Activated CD4-positive, alpha-beta T cell treated with anti-CD3 and anti-CD28 coated beads, Interleukin-2, amount 50 U/mL, for 48 hours (primary cell): ENCODE data around the gene HNMT.
"Not testable (repeated sequence)": the region's sequence is repeated elsewhere in the genome, so short reads cannot be mapped to it uniquely, and the experiment has no call there.

Experiments
- DNase-seq, 2 experiments: peaks; one replicate each; pipeline ENCODE4 v3.0.0-alpha.2; 2020

Gene HNMT

DNA sequence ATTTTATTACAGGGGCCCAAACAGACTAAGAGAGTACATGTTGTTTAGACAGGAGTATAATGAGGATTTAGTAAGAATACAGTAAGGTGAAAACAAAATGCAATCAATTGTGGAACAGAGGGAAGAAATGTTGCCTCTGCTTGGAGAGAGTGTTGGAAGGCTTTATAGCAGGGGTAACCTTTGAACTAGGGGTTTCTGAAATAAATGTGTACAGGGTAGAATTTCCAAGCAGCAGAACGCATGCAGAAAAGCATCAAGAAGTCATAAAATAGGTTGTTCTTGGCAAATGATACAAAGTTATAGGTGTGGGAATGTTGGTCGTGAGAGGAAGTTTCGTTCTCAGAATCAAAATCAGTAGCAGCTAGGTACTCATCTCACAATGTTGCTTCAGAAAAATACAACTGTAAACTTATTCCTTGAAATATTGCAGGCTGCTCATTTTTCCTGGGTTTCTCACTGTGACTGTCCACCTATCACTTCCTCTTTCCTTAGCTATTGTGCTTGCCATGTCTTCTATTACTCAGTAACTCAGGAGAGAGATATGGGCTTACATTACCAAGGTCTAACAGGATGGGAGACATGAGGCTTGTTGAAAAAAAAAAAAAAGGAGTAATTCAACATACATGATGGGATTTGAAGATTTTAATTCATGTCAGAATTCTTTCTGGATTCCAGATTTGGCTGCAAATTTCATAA, 17.1 kb upstream of the HNMT start:
- DNase-seq = no peak

DNA sequence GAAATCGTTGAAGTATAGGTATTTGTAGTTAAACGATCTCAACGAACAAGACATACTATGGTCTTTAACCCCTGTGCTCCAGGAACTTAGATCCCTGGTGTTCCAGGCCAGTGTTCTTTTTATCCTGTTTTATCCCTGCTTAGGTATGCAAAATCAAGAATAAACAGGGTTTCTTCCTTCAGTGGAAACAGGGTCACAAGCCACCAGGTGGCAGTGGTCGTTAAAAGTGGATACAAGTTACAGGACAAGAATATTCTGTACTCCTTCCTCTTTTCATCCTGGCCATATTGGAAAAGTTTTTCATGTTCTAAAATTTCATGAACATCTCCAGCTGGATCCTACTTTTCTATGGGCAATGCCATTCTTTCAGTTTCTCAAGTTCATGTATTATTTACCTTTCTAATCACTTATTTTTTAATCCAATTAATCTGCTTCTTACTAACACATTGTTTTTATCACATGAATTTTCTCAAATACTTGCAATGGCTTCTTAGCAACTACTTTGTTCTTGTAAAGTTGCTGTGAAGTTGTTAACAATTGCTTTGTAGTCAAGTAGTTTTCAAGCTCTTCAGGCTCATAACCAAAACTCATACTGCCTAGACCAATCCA, 16.4 kb upstream of the HNMT start:
- peak; percentile 31 to 48 for DNase-seq

DNA sequence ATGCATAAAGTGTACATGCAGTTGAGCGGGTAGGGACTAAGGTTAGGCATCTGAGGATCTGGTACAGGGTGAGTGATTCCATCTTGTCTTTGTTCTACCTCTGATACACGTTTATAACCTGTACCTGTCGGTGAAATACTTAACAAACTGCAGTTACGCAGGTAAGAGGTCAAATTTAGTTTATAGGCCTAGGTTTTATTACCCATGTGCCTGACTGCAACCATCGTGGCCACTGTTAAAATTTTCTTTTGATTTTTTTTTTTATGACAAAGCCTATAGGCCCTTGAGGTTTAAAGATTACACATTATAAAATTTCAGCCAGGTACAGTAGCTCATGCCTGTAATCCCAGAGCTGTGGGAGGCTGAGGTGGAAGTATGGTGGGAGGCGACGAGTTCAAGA, 15.4 kb upstream of the HNMT start:
- DNase-seq = no peak

DNA sequence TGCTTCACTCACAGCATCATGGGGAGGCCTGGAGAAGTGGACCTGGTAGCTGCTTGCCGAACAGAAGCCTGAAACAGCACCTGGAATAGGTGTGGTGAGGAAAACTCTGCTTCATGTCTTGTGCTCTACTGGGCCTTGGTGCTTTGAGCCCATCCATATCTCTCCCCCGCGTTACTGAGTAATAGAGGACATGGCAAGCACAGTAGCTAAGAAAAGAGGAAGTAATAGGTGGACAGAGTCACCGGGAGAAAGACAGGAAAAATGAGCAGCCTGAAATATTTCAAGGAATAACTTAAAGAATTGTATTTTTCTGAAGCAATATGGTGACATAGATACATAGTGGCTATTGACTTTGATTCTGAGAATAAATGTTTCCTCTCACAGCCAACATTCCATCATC, 14.0 kb upstream of the HNMT start:
- DNase-seq = no peak

DNA sequence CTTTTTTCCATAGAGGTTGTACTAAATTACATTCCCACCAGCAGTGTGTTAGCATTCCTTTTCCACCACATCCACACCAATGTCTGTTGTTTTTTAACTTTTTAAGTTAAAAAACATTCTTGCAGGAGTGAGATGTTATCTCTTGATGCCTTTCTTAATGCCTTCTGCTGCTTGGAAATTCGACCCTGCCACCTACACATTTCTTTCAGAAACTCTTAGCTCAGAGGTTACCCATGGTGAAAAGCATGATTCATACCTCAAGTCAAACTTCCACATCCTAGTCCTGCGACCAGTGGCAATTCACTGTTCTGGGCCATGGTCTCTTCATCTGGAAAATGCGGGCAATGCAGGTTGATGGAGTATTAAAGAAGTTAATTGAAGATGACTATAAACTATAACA, 12.7 kb upstream of the HNMT start:
- no peak for DNase-seq

DNA sequence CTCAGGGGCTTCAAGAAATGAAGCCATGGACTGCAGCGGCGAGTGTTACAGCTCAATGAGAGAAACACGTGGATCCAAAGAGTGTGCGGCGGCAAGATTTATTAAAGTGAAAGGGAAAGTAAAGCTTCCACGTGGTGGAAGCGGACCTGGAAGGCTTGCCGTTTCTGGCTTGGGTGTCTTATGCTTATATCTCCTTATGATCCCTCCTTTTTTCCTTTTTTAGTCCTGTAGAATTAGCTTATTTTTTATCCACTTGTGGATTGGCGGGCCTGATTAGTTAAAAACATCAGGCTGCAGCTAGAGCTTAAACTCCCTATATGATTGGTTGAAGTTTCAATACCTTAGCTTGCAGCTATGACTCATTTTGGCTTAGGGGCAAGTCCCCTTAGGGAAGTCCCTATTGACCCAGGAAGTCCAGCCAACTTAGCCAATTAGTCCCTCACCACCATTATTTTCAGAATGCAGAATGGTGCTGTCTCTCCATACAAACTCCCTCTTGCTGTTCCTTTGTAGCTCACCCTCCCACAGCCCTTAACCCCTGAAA, 11.6 kb upstream of the HNMT start:
- no peak for DNase-seq

DNA sequence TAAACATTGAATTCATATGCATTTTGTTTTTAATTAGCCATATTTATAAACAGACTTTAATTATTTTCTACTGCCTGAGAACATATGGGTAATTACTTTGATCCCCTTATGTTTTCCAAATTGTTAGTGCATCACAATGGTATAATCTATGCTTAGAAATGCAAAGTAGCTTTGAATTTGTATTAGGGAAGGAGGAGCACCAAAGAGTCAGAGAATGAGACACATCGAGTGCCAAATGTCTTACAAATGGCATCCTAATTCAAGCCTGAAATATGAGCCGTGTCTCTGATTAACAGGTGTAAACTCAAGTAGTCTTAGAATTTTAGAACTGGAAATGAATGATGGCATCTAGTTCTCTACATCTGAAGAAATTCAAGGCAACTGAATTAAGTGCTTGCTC, 8.7 kb upstream of the HNMT start:
- DNase-seq = no peak

DNA sequence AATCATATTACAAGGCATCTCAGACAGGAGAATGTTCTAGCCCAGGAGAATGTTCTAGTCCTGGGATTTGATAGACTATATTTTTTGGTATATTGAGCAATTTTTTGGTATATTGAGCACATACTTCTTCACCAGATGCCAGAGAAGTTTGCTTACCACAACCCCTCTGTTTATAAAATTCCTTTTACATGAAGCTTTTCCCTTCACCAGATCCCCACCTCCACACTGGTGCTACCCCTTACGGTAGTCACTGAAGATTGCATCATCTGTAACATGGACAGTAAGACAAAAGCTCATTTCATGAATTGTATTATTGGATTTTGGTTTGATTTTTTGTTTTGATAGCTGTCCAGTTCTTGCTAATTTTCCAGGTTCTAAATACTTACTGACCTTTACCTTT, 7.2 kb upstream of the HNMT start:
- DNase-seq = no peak

DNA sequence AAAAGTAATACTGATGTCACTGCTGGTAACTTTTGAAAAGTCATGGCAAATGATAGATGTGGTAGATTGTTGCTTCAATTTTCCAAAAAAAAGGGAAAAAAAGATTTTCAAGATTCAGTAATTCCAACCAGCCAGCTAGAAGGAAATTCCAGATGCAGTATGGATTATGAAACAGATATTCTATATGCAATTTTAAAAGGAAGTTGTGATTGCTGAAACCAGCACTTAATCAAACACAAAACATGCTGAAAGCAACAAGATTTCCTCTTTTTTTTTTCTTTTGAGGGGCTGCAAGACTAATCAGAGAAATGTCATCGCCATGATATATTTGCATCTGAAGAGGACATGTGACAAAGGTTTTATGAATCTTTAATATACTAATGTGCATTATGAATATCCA, 5.1 kb upstream of the HNMT start:
- no peak for DNase-seq

DNA sequence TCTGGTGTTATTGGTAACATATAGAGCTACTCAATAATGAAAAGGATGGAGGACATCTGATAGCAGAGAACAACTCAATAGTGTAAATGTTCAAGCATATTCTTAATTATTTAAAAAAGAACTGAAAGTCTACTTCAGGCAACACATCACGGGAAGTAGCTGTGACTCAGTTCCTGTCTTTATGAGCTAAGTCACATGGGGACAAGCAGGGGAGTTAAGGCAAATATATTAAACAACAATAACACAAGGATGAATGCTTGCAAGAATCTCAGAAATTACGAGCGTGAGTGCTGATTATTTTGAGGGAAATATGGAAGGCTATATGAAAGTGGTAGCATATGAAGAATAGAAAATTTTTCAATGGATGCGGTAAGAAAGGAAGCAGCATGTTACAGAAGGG, 4.0 kb upstream of the HNMT start:
- DNase-seq = no peak

DNA sequence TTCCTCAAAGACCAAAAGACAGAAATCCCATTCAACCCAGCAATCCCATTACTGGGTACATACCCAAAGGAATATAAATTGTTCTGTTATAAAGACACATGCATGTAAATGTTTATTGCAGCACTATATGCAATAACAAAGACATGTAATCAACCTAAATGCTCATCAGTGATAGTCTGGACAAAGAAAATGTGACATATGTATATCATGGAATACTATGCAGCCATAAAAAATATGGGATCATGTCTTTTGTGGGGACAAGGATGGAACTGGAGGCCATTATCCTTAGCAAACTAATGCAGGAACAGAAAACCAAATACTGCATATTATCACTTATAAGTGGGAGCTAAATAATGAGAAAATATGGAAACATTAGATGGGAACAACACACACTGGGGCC, 2.7 kb upstream of the HNMT start:
- DNase-seq = no peak

DNA sequence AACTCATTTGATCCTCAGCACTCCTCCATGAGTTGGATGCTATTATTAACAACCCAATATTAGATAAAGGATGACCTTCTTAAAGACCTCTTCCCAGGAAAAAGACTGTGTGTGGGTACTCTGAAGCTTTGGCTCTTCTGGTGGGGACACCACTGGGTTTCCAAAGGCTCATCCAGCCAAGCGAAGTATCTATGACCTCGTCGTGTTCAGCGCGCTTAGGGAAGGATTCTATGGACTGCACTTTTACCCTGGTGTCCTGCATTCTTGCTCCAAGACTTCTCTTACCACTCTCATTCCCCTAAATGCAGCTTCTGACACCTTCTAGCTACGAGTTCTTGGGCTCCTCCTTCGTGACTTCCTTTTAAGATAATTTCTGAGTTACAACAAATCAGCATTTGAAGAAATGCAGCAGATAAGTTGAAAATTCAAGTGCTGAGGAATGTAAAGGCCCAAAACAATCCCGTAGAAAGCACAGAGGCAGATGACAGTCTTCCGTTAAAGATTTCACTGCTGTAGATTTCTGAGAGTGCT, 673 bp upstream of the HNMT start:
- DNase-seq = no peak

DNA sequence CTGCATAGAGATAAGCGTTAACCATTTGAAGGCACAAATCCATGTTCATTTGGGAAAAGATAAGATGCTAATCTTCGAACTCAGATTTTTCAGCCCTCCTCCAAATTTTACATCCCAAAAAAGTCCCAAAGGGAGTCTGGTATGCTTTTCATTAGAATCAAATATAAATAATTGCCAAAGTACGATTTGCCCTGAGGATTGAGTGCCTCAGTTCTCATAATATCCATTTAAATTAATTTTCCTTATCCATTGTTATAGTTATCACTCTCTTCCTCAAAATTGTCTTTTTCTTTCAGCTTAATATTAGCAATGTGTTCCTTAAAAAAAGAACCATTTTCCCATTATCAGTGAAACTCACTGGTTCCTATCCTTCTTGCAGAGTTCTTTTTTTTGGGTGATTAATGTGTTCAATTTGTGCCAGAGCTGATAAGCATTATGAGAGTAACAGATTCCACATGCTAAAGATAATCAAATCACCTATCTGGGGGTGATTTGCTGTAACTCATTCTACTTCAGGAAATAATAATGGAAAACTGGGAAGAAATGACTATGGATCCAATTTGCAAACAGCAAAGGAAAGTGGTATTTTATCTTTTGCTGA, 686 bp downstream of the HNMT start:
- DNase-seq = no peak

DNA sequence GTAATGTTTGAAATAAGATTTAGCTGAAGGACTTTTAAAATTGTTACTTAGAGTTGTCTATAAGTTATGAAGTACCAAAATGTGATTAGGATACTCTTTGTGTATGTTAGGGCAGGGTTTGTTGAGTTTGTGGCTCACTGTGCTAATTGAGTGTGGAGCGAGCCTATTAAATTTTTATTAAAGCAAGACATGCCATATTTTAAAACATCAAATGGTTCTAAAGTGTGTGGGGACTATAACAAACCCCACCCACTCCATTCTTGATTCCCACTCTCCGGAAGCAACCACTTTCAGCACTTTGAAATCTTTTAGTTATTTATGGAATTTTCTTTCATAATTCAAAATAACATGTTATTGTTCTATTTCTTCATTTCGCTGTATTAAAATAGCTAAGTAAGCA, 1.8 kb downstream of the HNMT start:
- no peak for DNase-seq

DNA sequence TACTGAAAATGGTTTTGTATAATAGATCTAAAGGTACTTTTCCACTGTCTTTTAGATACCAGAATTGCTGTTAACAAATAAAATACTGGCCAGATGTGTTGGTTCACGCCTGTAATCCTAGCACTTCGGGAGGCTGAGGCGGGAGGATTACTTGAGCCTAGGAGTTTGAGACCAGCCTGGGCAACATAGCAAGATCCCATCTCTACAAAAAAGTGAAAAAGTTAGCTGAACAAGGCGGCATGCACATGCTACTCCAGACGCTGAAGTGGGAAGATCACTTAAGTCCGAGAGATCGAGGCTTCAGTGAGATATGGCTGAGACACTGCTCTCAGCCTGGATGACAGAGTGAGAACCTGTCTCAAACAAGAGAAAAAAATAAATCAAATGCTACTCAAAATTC, 2.8 kb downstream of the HNMT start:
- no peak for DNase-seq

DNA sequence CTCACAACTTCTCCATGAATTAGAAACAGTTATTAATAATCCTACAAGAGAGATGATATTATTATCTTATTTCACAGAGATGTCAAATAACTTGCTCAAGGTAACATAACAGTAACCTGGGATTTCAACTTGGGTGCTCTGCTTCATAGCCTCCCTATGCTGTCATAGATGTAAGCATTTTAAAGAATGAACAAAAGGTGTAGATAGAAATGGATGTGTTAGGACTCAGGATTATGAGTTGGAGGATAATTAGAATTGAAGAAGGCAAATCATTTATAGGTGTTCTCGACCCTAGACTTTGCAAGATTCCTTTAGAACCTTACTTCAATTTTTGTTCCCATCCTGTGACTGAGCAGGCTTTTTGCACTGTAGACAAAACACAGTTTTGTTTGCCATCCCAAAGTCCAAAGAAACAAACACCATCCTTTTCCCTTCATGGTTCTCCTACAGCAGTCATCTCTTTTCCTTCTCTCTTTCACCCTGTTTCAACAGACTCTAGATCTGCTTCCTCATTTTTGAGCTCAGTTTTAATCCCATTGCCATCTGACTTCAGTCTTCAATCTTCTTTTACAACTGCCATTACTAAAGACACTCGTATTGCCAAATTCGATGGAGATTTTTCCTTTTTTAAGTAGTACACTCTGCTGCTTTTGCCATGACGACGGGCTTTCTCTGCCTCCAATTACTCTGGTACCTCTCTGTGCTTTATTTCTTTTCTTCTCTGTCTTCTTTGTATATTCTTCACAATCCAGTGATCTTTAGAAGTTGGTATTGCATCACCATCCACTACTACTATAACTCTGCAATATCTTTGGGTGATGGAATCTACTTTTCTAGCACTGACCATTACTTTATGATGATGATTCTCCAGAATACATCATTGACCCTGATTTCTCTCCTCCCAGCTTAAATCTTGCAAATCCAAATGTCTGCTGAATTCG, 4.5 kb downstream of the HNMT start:
- DNase-seq = no peak

DNA sequence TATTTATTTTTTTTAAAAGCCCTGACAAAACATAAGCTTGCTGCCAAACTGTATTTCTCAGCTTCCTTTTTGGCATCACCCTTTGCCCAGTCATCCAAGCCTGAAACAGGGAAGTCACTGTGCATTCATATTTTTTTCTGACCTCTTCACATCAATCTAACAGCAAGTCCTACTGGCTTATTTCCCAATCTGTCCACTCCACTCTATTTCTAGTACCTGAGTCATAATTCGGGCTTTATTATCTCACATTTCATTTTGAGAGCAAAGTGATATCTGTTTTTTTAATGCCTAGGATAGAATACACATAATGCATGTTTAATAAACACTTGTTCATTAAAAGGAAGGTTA, 5.1 kb downstream of the HNMT start:
- DNase-seq = no peak

DNA sequence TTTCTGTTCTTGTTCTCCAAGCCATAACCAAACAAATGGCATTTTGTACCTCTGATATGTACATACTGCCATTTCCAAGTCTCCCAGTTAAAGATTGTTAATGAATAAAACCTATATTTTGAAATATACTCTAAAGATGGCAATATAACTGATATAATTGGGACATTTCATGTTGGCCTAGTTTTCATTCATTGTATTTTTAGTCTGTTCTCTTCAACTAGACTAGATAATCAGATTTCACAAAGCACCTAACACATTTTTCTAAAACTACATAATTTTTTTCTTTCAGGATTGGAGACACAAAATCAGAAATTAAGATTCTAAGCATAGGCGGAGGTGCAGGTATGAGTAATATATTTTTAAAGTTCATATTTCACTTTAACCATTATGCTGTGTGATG, 5.6 kb downstream of the HNMT start:
- no peak for DNase-seq

DNA sequence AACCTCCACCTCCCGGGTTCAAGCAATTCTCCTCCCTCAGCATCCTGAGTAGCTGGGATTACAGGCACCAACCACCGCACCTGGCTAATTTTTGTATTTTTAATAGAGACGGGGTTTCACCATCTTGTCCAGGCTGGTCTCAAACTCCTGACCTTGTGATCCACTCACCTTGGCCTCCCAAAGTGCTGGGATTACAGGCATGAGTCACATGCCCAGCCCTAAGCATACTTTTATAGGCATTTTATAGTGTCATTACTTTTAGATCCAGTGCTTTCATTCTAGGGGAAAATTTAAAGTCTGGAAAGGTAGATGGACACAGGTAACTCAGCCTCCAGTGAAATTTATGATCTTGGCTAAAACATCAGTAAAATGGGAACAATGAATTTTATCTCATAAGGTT, 7.0 kb downstream of the HNMT start:
- DNase-seq = not testable (repeated sequence)

DNA sequence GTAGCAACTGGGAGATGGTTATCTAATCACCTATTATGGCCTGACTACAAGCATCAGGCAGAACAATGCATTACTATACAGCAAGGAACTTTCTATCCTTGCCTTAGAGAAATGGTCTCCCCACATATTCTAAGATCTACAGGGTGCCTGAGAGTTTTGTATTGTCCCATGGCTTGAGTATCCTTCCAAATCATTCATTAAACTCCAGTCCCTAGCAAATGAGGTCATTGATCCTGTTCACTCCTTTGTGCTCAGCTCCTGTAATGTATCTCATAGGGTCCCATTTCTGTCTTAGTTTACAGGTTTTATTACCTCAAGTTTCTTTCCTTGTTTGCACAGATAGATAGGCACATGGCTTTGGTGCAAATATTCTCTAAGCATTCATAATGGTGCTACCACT, 9.0 kb downstream of the HNMT start:
- DNase-seq = no peak

DNA sequence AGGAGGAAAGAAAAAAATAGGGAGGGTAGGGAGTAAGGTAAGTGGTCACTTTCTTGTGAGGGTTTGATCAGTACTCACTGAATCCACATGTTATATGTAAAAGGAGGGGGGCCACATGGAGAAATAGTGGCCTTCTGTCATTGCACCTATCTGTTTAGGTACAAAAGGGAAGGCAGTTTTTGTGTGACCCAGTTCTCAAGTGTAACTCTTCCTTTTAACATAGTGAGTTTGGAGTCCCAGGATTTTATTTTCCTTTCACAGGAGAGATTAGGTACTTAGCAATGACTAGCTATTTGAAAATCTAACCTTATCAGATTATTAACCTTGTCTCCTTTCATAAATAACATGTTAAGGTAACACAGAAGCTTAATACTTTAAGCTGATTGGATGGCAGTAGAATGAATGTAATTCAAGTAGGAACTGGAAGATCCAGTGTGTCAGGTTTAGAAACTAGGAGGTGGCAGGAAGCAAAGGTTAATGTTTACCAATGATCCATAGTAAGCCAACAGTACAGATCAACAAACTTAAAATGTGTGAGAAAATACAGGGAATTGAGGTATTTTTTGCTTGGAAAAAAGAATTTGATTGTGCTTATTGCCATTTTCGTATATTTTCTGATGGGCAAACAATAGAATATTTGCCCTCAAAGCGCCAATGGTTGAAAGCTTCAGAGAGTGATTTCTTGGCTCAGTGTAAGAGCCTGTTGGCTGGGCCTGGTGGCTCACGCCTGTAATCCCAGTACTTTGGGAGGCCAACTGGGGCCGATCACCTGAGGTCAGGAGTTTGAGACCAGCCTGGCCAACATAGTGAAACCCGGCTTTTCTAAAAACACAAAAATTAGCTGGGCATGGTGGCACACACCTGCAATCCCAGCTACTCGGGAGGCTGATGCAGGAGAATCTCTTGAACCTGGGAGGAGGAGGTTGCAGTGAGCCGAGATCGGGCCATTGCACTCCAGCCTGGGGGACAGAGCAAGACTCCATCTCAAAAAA, 11.3 kb downstream of the HNMT start:
- no peak for DNase-seq

DNA sequence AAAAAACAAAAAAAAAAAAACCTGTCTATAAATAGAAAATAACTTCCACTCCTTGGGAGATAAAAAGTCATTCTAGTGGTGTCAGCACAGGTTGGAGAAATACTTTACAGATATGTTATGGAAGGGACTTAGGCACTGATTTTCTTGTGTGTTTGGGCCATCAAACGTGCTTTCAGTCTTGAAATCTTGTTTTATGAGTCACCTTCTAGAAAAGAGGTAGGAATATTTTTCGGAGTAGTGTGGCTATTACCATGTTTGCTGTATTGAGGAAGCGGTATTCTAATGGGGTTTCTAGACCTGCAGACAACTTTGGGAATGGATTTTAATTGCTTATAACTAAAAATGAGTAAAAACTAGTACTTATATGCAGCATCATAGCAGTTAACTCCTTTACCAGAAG, 12.0 kb downstream of the HNMT start:
- DNase-seq = no peak
